GM08714 (cell line): Measurements from ENCODE around the gene ANAPC15.
A peak's percentile ranks its signal among the peaks of the same experiment; 100 is the strongest.

ENCODE experiments used
- H3K4me3 ChIP-seq: fragments of 200-500 bp; sonication (Bioruptor generic); 2 replicates; pipeline ENCODE4 v1.5.1; 2014; ENCODE audit warnings: mild to moderate bottlenecking, low read length, inconsistent platforms
- ZNF274 ChIP-seq: IDR thresholded peaks from 2 replicates; pipeline ENCODE4 v1.6.1; 2012; ENCODE audit warnings: mild to moderate bottlenecking, low read depth, low read length

Gene ANAPC15

GRCh38 chr11:72069200-72069599, 43.3 kb downstream of the ANAPC15 start:
- peak overlapping the region; percentile 44; the same call in 1 of the 2 replicates for H3K4me3 ChIP-seq
- TF ChIP-seq ZNF274 = no peak

DNA sequence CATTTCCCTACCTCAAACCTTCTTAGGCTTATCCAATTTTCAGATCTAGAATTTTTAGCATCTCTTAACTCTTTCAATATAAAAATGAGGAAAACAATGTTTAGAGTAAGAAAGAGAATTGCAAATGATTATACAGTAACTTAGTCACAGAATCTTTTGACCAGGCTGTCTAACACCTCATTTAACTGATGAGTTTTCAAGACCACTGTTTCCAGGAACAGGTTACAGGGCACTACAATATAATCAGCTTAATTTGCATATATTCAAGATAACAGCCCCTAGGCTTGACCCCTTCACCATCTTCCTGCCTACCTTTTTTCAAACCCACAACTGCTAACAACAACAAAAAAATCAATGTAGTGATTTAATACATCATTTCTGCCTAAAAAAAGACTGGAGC, 44.8 kb downstream of the ANAPC15 start:
- no peak for TF ChIP-seq ZNF274
- H3K4me3 ChIP-seq = no peak overlapping the region

- TF ChIP-seq ZNF274 = no peak
- no peak overlapping the region for H3K4me3 ChIP-seq
Observed at GRCh38 chr11:72067266-72067665, 45.2 kb downstream of the ANAPC15 start.

DNA sequence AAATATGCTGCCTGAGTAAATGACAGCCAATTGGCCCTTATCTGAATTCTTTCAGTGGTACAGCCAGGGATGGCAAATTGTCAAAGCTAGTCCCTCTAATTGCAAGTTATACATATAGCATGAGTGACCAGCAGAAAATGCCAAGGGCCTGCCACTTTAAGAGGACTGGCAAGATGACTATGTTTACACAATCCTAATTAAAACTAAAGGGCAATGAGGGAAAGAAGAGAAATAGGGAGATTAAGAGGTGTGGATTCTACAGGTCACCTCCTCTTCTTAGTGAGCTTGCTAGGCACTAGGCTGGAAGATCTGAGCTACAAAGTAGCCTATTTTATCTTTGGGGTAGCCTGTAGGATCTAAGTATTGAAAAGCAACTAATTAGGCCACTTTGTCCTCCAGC, 45.6 kb downstream of the ANAPC15 start:
- no peak for TF ChIP-seq ZNF274
- H3K4me3 ChIP-seq = no peak overlapping the region

DNA sequence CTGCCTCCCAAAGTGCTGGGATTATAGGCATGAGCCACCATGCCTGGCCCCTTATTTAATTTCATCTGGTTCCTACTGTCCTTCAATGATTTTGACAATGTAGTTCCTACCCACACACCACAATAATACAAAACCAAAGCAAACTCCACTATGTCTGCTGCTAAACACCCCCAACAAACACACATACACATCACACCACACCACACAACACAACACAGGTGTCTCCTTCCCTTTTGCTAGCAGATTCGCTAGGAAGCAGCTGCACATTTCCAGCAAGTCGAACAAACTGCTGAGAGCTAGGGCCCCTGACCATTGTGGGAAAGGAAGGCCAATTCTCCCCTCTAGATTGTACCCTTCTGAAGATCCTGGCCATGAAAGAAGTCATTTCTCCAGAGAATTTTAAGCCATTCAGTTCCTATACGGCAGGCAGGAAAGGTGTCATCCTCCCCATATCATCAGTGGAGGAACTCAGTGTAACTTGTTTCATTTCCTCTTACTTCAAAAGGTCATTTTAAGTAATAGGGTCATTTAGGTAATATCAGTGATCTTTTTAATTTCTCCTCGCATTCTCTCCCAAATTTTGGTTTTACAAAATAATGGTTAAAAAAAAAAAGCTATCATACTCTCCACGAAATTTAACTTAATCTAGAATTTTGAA, 50.6 kb downstream of the ANAPC15 start:
- no peak for TF ChIP-seq ZNF274
- no peak overlapping the region; the same call in 1 of the 2 replicates for H3K4me3 ChIP-seq
